PFSK-1 (cell line): Measurements from ENCODE around the gene PLIN4.

ENCODE experiments used
- FOXP2 ChIP-seq: optimal IDR thresholded peaks from 2 replicates; pipeline ENCODE3; 2011; ENCODE audit warnings: borderline replicate concordance, control low read depth, inconsistent platforms; ENCODE audit not compliant: insufficient read depth; ENCODE audit errors: extremely low read length, extremely low read depth
- POLR2AphosphoS5 ChIP-seq: IDR thresholded peaks from 2 replicates; pipeline ENCODE4 v1.6.1; 2012; ENCODE audit warnings: low read depth, mild to moderate bottlenecking, control low read depth, low read length, moderate library complexity
- REST ChIP-seq, 2 experiments: IDR thresholded peaks; 2 replicates each; pipeline versions ENCODE4 v1.6.1 to v1.8.0; 2011 to 2012; ENCODE audit warnings: low read depth in 2 of 2, low read length in 2 of 2, control low read depth in 1 of 2, inconsistent platforms in 1 of 2, mild to moderate bottlenecking in 1 of 2, moderate library complexity in 1 of 2; ENCODE audit not compliant: insufficient read depth in 1 of 2
- SIN3A ChIP-seq: IDR thresholded peaks from 2 replicates; pipeline ENCODE4 v1.6.1; 2012; ENCODE audit warnings: mild to moderate bottlenecking, low read length, moderate library complexity, borderline replicate concordance; ENCODE audit not compliant: insufficient read depth
- TAF1 ChIP-seq: IDR thresholded peaks from 2 replicates; pipeline ENCODE4 v1.6.1; 2012; ENCODE audit warnings: low read length, control low read depth, borderline replicate concordance; ENCODE audit not compliant: insufficient read depth

PLIN4 gene

GRCh38 chr19:4519521-4520277 lies 1.4 kb upstream of the PLIN4 start:
- no peak for TF ChIP-seq POLR2AphosphoS5
- TF ChIP-seq FOXP2 = no peak
- TF ChIP-seq TAF1 = no peak
- no peak for TF ChIP-seq SIN3A

DNA sequence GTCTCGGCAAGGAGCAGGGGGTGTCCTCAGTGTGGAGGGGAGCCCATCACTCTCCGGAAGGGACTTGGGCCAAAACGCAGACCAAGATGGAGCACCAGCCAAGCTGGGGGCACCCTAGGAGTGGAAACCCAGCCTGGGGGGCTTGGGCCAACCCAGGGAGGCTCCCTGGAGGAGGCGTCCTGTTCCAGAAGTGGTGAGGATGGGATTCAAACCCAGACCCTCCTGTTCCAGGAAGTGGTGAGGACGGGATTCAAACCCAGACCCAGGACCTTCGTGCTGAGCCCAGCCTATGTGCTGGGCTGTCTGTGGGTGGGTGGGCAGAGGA lies 848 bp upstream of the PLIN4 start:
- no peak for TF ChIP-seq TAF1
- TF ChIP-seq REST (IDR thresholded peaks at IDR 0.05; ENCODE audit: insufficient read depth in 1 of 2, low read depth in 2 of 2, low read length in 2 of 2) = no peak
- no peak for TF ChIP-seq FOXP2
- TF ChIP-seq SIN3A = no peak

- TF ChIP-seq SIN3A = no peak
- TF ChIP-seq TAF1 = no peak
- no peak for TF ChIP-seq FOXP2
- no peak for TF ChIP-seq REST (IDR thresholded peaks at IDR 0.05; ENCODE audit: insufficient read depth in 1 of 2, low read depth in 2 of 2, low read length in 2 of 2)
- TF ChIP-seq POLR2AphosphoS5 = no peak
Observed at GRCh38 chr19:4517451-4518057, 732 bp downstream of the PLIN4 start.

DNA sequence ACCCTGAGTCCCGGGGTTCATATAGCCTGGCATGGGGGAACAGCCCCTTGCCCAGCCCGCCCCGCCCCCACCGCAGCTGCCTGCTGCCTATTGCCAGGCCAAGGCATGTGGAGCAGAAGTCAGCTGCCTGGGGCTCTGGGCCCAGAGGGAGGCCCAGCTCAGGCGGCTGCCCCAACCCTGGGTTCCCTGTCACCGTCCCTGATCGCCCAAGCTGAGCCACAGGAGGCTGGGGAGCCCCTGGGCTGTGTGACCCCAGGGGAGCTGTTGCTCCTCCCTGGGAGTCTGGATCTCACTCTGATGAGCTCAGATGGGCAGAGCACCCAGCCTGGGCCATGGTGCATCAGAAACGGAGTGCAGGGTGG lies 1.4 kb downstream of the PLIN4 start:
- TF ChIP-seq POLR2AphosphoS5 (no peak), SIN3A (no peak), TAF1 (no peak), FOXP2 (no peak), REST (IDR thresholded peaks at IDR 0.05; ENCODE audit: insufficient read depth in 1 of 2, low read depth in 2 of 2, low read length in 2 of 2) (no peak)

GRCh38 chr19:4516199-4516938 lies 1.9 kb downstream of the PLIN4 start:
- TF ChIP-seq SIN3A = no peak
- no peak for TF ChIP-seq FOXP2
- TF ChIP-seq TAF1 = no peak
- TF ChIP-seq REST (IDR thresholded peaks at IDR 0.05; ENCODE audit: insufficient read depth in 1 of 2, low read depth in 2 of 2, low read length in 2 of 2) = no peak
- TF ChIP-seq POLR2AphosphoS5 = no peak
